Activated CD4-positive, alpha-beta T cell treated with anti-CD3 and anti-CD28 coated beads, Interleukin-2, amount 50 U/mL, for 4 hours (primary cell): Measurements from ENCODE around the gene SYT10.
"Not testable (repeated sequence)": the region's sequence is repeated elsewhere in the genome, so short reads cannot be mapped to it uniquely, and the experiment has no call there.

ENCODE experiments used
- DNase-seq, 2 experiments: peaks; one replicate each; pipeline ENCODE4 v3.0.0-alpha.2; 2020

The SYT10 gene

GRCh38 chr12:33349791-33350190, 89.8 kb downstream of the SYT10 start:
- DNase-seq: no peak

GRCh38 chr12:33331961-33332398, 107.6 kb downstream of the SYT10 start:
- not testable (repeated sequence) for DNase-seq

GRCh38 chr12:33330940-33331339, 108.7 kb downstream of the SYT10 start:
- no peak for DNase-seq
